ENCODE results near the gene AKR1B1.

The AKR1B1 gene

DNA sequence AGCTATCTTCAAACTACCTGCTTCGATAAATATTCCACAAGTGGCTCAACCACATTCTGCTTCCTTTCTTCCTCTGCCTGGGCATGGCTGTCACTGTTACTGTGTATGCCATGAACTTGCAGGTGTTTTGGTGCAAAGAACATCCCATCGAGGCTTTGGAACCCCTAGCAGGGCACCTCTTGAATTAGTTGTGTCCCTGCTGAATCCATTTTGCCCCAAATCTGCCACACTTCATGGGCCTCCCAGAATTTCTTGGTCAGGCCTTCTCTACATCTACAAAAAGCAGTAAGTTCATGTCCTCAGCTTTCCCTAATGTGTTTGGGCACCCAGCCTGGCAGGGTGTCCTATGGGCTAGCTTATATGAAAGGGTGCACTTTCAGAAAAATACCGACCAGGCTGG lies 53.6 kb downstream of the AKR1B1 start:
- Histone ChIP-seq H3K27ac (ENCODE audit: low read depth, low read length, poor library complexity, severe bottlenecking) (no peak overlapping the region), H3K79me2 (ENCODE audit: insufficient read depth, low read length) (no peaks in the 10 kb centered on the region), H3K9me2 (ENCODE audit: low read depth, low read length) (no peaks in the 10 kb centered on the region), H3K27me3 (ENCODE audit: insufficient read depth, low read length) (peaks cover 3% of the 10 kb centered on the region; the same call in 1 of the 2 replicates), H3K9ac (ENCODE audit: low read length) (no peak overlapping the region), H3F3A (ENCODE audit: insufficient read depth, low read length) (no peaks in the 10 kb centered on the region), H3K36me3 (ENCODE audit: insufficient read depth, low read length) (no peaks in the 10 kb centered on the region), H3K4me2 (ENCODE audit: low read length) (no peak overlapping the region), H3K4me1 (ENCODE audit: insufficient read depth, low read length, severe bottlenecking) (no peaks in the 10 kb centered on the region), H2AFZ (ENCODE audit: low read length) (no peak overlapping the region), H4K20me1 (ENCODE audit: insufficient read depth, low read length) (no peaks in the 10 kb centered on the region), H3K4me3 (ENCODE audit: low read depth, low read length, poor library complexity, severe bottlenecking) (no peak overlapping the region), H3K9me3 (ENCODE audit: low read length) (peaks cover 4% of the 10 kb centered on the region; the same call in 1 of the 2 replicates)
- no peak for TF ChIP-seq CTCF (IDR thresholded peaks at IDR 0.05; ENCODE audit: low read length)
- TF ChIP-seq EZH2 (IDR thresholded peaks at IDR 0.05; ENCODE audit: borderline replicate concordance, low read length), result no peak

- Histone ChIP-seq H3K4me3 (ENCODE audit: low read depth, low read length, poor library complexity, severe bottlenecking) (no peak overlapping the region), H2AFZ (ENCODE audit: low read length) (no peak overlapping the region), H3K9me3 (ENCODE audit: low read length) (peaks cover 4% of the 10 kb centered on the region; the same call in 1 of the 2 replicates), H3K9ac (ENCODE audit: low read length) (no peak overlapping the region), H3K4me1 (ENCODE audit: insufficient read depth, low read length, severe bottlenecking) (no peaks in the 10 kb centered on the region), H3K36me3 (ENCODE audit: insufficient read depth, low read length) (no peaks in the 10 kb centered on the region), H3K27me3 (ENCODE audit: insufficient read depth, low read length) (peaks cover 6% of the 10 kb centered on the region; the same call in 1 of the 2 replicates), H4K20me1 (ENCODE audit: insufficient read depth, low read length) (no peaks in the 10 kb centered on the region), H3F3A (ENCODE audit: insufficient read depth, low read length) (no peaks in the 10 kb centered on the region), H3K27ac (ENCODE audit: low read depth, low read length, poor library complexity, severe bottlenecking) (no peak overlapping the region), H3K4me2 (ENCODE audit: low read length) (no peak overlapping the region), H3K79me2 (ENCODE audit: insufficient read depth, low read length) (no peaks in the 10 kb centered on the region), H3K9me2 (ENCODE audit: low read depth, low read length) (no peaks in the 10 kb centered on the region)
- TF ChIP-seq CTCF (IDR thresholded peaks at IDR 0.05; ENCODE audit: low read length) (no peak), EZH2 (IDR thresholded peaks at IDR 0.05; ENCODE audit: borderline replicate concordance, low read length) (no peak)
Measured at GRCh38 chr7:134403062-134403461, 55.8 kb downstream of the AKR1B1 start.

DNA sequence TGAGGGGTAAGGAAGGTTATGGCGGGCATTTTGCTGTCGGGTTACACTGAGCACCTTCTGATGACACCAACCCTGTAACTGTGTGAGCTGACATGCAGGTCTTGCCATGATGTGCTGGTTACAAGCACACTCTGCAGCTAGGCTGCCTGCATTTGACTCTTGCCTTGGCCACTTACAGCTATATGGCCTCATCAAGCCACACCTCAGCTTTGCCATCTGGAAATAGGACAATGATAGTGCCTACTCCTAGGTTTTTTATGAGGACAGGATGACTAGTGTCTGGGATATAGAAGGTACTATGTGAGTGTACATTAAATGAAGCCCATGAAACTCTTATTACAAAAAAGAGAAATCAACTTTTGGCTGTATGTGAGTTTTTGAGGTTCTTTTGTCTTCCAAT lies 58.0 kb downstream of the AKR1B1 start:
- Histone ChIP-seq H3K4me1 (ENCODE audit: insufficient read depth, low read length, severe bottlenecking) (no peaks in the 10 kb centered on the region), H3K4me2 (ENCODE audit: low read length) (no peak overlapping the region), H3K9ac (ENCODE audit: low read length) (no peak overlapping the region), H3K9me2 (ENCODE audit: low read depth, low read length) (no peaks in the 10 kb centered on the region), H3F3A (ENCODE audit: insufficient read depth, low read length) (no peaks in the 10 kb centered on the region), H3K79me2 (ENCODE audit: insufficient read depth, low read length) (no peaks in the 10 kb centered on the region), H3K27me3 (ENCODE audit: insufficient read depth, low read length) (peaks cover 6% of the 10 kb centered on the region; the same call in 1 of the 2 replicates), H2AFZ (ENCODE audit: low read length) (no peak overlapping the region), H3K36me3 (ENCODE audit: insufficient read depth, low read length) (no peaks in the 10 kb centered on the region), H3K27ac (ENCODE audit: low read depth, low read length, poor library complexity, severe bottlenecking) (no peak overlapping the region), H3K9me3 (ENCODE audit: low read length) (peaks cover 4% of the 10 kb centered on the region; the same call in 1 of the 2 replicates), H3K4me3 (ENCODE audit: low read depth, low read length, poor library complexity, severe bottlenecking) (no peak overlapping the region), H4K20me1 (ENCODE audit: insufficient read depth, low read length) (no peaks in the 10 kb centered on the region)
- TF ChIP-seq CTCF (IDR thresholded peaks at IDR 0.05; ENCODE audit: low read length) (no peak), EZH2 (IDR thresholded peaks at IDR 0.05; ENCODE audit: borderline replicate concordance, low read length) (no peak)
